ENCODE results near the gene CKS1B.
"Not testable (repeated sequence)": the region's sequence is repeated elsewhere in the genome, so short reads cannot be mapped to it uniquely, and the experiment has no call there.

The CKS1B gene

DNA sequence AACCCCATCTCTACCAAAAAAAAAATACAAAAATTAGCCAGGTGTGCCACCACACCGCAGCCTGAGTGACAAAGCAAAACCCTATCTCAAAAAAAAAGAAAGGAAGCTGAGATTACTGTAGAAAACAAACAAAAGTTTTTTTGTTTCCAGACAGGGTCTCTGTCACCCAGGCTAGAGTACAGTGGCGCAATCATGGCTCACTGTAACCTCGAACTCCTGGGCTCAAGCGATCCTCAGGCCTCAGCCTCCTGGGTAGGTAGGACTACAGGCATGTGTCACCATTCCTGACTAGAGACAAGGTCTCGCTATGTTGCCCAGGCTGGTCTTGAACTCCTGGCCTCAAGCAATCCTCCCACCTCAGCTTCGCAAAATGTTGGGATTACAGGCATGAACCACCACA lies 10.1 kb upstream of the CKS1B start:
- no peak for DNase-seq (ENCODE audit: low read depth, low spot score)

DNA sequence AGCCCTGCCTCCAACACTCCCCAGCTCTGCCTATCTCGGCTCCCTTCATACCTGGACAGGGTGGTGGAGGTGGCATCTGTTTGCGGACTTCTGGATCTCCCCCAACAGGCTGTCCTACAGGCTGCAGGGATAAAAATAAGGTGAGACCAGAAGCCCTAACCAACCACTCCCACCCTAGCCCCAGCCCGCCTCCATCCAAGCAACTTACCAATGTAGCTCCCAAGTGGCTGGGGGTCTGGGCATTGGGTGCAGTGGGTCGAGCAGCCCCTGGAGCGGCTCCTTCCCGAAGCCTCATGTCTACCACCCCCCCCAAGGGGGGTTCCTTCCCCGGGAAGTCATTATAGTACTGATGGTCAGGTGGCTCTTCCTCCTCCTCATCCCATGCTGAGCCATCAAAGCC lies 8.4 kb upstream of the CKS1B start:
- no peak for DNase-seq (ENCODE audit: low read depth, low spot score)

DNA sequence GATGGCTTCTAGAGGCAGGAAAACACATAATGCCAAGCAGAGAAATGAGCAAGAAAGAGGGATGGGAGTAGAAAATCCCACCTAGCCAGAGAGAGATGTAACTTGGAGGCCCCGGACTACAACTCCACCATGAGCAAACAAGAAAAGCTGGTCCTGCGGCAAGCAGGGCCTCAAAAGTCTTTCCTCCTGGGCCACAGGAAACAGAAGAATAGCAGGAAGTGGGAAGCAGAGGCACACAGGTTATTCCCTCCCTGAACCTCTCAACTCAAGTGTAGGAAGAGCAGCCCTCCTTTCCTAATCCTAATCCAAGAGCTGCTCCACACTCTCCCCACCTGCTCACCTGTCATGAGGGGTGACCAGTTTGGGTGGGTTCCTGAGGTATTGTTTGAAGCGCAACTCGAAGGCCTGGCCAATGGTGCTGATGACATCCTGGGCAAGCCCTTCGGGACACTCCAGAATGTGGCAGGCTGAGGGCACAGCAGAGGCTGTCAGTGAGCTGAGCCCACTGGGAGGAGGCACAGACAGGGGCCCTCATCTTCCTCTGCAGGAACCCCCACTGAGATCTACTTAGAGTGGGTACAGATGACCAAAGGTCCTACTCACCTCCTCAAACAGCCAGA lies 7.0 kb upstream of the CKS1B start:
- no peak for DNase-seq (ENCODE audit: low read depth, low spot score)

DNA sequence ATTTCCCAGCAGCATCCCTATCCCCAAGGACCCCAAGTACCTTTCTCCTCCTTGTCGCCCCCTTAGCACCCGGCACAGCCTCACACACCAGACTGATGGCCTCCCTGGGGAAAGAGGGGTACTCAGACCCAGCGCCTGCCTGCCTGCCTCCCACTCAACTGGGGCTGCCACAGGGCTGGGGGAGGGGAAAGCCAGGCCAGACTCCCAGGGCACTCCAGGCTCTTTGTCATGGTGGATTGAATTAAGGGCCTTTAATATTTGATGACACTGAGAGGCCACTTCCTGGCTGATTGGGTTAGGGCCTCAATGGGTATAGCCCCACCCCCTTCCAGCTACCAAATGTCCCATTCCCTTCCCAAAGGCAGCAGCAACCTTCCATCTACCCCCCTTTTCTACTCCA lies 5.8 kb upstream of the CKS1B start:
- no peak for DNase-seq (ENCODE audit: low read depth, low spot score)

DNA sequence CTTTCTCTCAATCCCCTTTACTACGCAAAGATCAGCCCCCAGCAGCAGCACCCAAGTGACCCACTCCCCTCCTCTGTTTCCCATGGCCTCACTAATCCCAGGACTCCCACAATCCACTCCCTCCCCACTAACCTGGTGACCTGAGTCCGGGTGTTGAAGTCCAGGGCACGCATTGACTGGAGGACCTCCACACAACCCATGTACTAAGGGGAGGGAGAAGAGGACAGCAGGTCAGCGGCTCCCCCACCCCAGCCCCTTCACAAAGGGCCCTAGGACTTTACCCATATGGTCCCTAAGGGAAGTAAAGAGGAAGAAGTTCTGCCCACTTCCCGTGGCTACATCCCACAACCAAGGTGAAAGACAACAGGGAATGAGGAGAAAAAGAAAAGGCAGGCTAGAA lies 5.2 kb upstream of the CKS1B start:
- no peak for DNase-seq (ENCODE audit: low read depth, low spot score)

DNA sequence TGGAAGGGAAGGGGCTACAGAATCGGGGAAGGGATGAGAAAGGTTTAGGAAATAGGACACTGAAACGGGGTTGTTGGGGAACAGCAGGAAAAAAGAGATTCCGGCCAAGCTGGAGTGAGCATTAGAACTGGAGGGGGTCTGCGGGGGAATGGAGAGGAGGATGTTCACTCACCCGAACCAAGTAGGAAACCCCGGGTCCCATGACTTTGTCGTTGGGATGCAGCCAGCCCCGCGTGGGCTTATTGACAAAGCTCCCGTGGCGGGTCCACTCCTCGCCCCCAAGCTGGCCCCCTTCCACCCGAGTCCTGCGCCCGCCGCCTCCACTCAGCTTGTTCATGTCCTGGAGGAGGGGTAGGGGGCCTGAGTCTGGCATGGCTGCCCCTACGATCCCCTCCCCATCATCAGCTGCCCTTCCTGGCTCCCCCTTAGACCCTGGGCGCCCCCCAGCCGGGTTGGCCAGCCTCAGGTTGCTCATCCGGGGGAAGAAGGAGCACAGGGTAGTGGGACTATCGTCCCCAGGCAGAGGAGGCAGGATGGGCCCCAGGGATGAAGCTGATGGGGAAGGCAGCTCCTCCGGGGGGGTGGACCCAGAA lies 4.5 kb upstream of the CKS1B start:
- no peak for DNase-seq (ENCODE audit: low read depth, low spot score)

DNA sequence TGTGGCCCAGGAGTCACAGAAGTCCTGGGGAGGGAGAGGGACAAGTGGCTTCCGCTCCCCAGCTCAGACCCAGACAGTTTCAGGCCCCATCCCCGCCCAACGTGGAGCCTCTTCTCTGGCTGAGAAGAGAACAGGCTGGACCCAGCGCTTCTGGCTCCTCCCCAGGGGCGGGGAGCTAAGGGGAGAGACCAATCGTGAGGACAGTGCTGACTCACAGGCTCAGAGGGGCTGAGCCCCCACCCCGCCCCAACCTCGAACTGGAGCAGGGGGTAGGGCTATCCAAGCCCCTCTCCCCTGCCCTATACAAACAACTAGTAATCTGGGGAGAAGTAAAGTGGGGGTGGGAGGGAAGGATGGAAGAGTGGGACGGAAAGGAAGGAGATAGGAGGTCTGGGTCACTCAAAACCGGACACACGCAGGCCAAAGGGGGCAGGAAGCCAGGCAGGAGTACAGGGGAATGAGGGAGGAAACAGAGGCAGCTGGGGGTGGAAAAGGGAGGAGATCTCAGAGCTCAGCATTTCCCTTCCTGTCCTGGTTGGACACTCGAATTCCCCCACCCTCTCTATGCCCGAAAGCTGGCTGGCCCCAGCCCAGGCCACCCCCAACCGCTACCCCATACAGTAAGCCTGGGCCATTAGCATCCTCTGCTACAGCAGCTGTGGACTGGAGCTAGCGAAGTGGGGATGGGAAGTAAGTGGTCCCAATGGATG lies 3.7 kb upstream of the CKS1B start, which contains the start of gene SHC1:
SHC1 (minus strand) TSS at position 117 of the 710 bp plus-strand sequence. CDS start 221 bp downstream, outside the sequence.
- DNase-seq (ENCODE audit: low read depth, low spot score), result peak; percentile 83

DNA sequence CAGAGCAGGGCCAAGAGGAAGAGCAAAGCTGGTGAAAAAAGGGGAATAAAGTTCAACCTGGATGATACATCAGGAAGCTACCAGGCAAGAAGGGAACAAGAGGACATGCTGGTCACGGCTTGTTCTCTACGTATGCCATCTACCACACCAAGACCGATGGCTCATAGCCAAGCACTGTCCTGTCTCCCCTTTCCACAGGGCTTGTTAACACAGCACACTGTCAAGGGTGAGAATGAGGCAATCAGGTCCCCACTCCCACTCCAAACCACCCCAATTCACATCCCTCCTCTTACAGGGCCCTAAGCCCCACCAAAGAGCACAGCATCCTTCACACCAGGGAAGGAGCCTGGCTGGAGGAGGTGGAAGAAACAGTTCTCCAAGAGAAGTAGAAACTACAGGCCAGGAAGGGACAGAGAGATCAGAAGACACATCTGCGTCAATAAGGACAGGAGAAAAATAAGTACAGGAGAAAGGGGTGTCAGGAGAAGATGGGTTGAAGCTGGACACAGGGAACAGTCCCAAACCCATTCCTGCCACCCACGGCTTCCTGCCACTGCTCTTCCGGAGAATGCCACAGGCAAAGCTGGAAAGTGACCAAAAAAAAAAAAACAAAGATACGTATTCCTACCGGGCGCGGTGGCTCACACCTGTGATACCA lies 3.0 kb upstream of the CKS1B start:
- no peak for DNase-seq (ENCODE audit: low read depth, low spot score)

DNA sequence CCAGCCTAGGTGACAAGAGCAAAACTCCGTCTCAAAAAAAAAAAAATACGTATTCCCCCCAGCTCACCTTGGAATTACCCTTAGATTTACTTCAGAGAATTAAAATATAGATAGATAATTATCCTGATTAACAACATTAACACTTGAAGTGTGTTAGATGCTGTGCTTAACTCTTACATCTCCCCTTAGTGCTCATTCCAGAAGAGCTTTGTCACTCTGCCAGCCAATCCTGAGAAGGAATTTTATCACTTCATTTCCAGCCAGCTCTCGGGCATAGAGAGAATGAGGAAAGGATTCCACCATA lies 2.3 kb upstream of the CKS1B start:
- no peak for DNase-seq (ENCODE audit: low read depth, low spot score)

DNA sequence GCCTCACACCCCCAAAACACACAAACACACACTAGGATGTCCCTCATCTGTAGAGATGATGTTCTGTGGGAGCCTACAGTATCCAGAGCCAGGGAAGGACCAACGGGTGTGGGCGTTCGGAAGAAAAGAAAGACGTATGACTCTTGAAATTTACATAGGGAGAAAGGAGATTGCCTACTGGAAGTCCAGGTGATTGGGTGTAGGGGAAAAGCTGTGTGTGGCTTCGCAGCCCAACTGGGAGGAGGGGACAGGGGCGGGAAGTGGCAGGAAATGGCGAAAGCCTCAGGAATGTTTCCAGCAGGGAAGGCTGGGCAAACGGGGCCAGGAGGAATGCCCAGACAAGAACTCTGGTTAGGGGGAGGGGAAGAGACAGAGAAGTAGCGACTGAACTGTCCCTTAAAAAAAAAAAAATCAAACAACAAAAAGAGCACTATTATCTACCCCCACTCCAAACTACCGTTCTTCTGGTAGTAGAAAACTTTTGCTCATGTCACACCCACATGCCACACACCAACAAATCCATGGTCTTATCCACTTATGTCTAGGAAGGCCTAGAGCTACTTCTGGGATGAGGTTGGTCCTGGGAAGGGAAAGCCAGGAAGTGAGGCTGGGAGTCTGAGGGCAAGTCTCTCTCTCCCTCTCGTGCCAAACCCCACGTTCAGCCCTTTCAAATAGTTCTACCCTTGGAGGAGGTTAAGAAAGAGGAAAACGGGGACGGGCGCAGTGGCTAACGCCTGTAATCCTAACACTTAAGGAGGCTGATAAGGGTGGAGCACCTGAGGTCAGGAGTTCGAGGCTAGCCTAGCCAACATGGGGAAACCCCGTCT lies 1.8 kb upstream of the CKS1B start:
- no peak for DNase-seq (ENCODE audit: low read depth, low spot score)

DNA sequence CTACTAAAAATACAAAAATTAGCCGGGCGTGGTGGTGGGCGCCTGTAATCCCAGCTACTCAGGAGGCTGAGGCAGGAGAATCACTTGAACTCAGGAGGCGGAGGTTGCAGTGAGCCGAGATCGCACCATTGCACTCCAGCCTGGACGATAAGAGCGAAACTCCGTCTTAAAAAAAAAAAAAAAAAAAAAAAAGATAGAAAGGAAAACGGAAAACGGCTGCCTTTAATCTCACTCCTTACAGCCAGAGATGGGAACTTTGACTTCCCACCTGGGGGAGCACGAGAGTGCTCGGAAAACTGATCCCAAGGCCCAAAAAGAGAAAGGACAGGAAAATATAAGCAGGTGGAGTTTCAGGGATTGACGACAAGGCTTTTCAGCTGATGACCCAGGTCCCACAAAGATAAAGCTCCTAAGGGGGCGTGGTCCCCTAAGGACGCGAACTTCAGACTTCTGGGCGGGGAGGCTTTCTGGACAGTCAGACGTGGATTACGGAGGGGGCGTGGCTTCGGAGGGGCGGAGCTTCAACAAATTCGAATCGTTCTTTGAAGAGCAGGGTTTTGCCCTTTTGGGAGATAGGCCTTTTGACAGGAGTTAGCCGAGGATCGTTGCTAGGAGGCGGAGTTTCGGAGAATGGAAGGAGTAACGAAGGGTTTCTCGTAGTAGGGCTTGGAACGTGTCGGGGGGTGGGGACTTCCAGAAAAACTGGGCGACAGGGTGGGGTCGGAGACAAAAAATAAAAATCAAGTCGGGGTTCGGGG lies 958 bp upstream of the CKS1B start:
- DNase-seq (ENCODE audit: low read depth, low spot score), result peak; percentile 91

DNA sequence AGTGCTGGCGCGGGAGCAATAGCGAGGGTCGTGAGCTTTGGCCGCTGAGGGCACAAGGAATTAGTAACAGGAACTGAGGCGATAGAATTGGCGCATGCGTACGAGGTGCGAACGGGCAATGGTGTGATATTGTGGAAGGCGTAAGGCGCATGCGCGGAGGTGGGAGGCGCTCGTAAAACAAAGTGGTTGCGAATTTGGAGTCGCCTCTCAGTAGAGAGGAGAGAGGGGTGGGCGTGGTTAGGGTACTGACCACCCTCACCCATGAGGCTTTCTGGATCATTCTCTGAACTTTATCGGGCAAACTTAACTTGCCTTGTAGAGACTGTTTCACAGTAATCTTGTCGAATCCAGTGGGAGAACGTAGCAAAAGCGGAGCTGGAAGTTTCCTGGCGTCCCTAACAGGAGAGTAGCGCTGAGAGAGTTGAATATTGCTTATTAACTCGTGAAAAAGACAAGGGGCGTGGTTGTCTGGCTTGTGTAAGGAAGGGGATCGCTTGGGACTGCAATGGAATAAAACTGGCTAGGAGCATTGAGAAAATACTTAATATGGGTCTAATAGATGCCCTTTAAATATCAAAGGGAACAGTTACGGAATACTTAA lies 427 bp downstream of the CKS1B start:
- DNase-seq (ENCODE audit: low read depth, low spot score), result peak; percentile 91

DNA sequence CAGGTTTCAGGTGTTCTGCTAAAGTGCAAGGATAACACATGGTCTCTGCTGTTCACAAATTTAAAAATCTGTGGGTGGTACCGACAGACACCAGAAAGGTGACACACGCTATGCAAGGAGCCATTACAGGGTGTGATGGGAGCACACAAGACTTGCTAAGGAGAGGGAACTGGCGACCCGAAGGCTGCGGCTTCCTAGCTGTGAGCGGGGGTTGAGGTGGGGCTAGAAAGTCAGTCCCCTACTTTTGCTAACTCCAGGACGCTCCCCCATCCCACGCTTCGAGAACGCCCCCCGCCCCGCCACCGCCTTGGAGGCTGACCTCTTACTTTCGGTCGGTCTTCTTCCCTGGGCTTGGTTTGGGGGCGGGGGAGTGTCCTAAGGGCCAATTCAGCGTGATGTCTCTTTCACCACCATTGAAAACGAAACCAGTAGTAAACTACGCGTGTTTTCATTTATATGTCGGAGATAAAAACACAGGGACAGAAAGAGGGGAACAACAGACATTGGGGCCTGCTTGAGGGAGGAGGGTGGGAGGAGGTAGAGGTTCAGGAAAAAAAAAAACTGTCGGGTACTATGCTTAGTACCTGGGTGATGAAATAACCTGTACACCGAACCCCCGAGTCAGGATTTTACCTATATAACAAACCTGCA lies 1.1 kb downstream of the CKS1B start:
- DNase-seq (ENCODE audit: low read depth, low spot score), result no peak

DNA sequence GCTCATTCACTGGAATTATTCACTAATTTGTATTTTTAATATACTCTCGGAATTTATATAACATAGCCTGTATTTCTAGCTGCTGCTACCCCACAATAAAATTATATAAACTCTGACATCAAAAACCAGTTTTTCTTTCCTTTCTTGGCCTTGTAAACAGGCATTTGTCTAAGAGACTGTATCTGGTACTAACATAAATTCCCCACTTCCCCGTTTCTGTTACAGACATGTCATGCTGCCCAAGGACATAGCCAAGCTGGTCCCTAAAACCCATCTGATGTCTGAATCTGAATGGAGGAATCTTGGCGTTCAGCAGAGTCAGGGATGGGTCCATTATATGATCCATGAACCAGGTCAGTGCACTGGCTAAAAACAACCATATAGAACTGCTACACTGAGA lies 3.3 kb downstream of the CKS1B start:
- not testable (repeated sequence) for DNase-seq (ENCODE audit: low read depth, low spot score)

DNA sequence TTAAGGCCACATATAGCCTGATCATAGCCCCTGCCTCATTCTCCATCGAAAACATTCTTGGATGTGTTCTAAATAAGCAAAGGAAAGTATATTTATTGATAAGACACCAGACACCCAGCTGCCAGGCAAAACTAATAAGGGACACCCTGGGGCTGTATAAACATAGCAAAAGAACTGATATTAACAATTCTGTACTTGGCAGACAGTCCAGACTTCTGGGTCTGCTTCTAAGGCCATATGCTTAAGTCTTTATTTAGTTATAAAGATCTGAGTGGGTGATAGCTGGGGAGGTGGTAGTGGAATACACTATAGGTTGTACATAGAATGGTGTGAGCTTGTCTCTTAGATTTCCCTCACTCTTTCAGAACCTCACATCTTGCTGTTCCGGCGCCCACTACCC lies 3.9 kb downstream of the CKS1B start:
- DNase-seq (ENCODE audit: low read depth, low spot score), result no peak

DNA sequence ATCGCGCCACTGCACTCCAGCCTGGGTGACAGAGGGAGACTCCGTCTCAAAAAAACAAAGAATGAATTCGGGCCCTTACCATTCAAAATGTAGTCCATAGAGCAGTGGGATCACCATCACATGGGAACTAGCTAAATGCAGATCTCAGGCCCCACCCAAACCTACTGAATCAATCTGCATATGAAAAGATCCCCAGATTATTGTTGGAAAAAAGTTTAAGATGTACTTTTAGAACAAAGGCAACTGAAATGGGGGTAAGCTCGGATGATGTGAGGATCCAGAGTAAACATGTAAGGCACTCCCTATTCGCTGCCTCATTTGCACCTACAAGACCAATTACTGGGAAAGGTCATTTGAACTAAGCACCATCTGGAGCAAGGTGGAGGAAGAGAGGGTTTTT lies 7.9 kb downstream of the CKS1B start:
- no peak for DNase-seq (ENCODE audit: low read depth, low spot score)

DNA sequence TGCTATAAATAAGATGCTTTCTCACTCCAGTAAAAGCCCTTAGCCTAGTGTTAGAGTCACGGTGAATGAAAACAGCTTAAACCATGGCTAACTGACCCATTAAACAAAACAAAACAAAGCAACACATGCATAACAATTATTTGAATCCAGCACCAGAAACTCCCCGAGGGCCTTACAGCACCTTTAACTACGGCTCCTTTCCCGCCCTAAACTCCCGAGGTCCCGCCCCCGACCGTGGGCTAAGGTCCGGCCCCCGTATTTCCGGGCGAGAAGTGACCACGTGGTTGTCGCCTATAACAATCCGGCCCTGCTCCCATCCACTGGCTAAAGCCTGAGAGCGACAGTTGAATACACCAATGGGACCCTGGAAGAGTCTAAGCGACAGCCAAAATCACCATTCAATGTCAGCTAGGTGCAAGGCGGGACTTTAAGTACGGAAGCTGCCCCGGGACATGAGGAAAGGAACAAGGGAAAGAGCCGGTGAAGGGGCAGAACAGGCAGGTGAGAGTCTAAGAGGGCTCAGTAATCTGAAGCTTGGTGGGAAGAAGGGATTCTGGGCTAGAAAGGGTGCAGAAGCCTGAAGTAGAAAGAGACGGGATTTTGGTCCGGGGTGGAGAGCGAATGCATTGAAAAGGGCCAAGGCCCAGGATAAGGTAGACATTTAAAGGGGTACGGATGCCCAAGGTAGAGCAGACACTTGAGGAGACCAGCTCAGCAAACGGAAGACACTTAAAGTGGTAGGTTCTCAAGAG lies 8.6 kb downstream of the CKS1B start, which contains the start of gene FLAD1:
FLAD1 (plus strand) TSS at position 448 of the 752 bp plus-strand sequence. CDS start 351 bp downstream, outside the sequence.
- peak; percentile 98 for DNase-seq (ENCODE audit: low read depth, low spot score)

DNA sequence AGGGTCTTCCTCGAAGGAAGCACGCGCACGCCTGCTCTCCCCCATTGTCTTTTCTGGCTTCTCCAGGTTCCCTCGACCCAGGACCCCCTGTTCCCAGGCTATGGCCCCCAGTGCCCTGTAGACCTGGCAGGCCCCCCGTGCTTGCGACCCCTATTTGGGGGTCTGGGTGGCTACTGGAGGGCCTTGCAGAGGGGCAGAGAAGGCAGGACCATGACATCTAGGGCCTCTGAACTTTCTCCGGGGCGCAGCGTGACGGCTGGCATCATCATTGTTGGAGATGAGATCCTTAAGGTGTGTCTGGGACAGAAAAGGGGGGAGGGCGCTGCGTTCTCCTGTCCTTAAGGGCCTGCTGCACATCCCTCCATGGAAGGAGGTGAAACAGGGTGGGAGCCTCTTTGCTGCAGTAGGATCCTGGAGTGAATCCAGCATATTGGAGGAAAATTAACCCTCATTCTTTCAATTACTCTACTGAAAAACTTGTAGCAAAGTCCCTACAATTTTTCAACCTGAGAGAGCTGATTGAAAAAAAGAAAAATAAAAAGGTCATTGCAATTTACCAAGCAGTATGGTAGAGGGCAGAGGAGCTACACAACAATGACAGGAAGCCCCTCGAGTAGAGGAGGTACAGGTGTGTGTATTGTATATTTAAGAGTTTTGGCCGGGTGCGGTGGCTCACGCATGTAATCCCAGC lies 9.4 kb downstream of the CKS1B start:
- no peak for DNase-seq (ENCODE audit: low read depth, low spot score)

DNA sequence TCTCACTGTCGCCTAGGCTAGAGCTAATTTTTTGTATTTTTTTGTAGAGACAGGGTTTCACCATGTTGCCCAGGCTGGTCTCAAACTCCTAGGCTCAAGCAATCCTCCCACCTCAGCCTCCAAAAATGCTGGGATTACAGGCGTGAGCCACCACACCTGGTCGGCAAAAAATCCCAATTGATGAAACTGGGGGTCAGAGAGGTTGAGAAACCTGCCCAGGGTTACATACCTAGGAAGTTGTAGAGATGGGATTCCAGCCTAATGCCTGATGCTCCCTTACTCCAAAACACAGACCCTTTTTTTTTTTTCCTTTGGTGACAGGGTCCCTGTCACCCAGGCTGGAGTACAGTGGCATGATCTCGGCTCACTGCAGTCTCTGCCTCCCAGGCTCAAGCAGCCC lies 12.3 kb downstream of the CKS1B start:
- DNase-seq (ENCODE audit: low read depth, low spot score), result not testable (repeated sequence)

Measured in smooth muscle cell of the brain vasculature (primary cell).